HG03045 (cell line): ENCODE results near the gene DLGAP5.

ENCODE experiments used
- ATAC-seq: cut with Tn5 transposase; IDR thresholded peaks from one replicate; pipeline ENCODE4 v1.9.1; 2021; ENCODE audit warnings: mild to moderate bottlenecking, moderate library complexity; ENCODE audit not compliant: unreplicated experiment

The DLGAP5 gene

DNA sequence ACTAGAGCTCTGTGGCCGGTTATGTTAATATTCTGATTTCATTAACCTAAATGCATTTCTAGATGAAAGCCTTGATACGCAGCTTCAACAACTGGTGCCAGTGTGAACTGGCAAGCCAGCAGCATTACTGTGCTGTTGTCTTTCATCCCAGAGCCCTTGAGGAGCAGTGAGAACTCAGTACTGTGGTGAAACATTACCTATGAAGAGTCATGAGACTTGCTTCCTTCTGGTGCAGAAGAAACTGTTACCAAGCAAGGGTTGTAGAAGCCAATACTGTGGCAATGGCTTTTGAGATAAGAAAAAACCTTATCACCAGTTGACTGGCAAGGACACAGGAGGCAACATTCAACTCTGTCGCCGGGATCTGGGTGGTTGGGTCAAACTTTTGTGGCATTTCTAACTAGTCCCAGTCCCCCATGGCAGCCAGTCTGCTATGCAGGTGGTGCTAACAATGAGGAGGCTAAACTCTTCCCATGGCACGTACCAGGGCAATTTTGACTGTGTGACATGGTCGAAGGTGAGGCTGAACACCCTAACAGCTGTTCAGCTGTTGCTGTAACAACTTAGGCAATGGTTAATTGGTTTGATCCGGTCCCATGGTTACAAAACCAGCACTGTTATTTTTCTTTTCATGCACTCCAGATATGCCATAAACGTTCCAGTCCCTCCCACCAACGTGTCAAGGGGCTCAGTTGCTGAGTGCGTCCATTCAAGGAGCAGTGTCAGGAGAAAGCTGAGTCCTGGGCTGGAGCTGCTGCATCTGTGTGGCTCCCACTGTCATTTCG is 74.9 kb downstream of the DLGAP5 start:
- ATAC-seq = no peak

DNA sequence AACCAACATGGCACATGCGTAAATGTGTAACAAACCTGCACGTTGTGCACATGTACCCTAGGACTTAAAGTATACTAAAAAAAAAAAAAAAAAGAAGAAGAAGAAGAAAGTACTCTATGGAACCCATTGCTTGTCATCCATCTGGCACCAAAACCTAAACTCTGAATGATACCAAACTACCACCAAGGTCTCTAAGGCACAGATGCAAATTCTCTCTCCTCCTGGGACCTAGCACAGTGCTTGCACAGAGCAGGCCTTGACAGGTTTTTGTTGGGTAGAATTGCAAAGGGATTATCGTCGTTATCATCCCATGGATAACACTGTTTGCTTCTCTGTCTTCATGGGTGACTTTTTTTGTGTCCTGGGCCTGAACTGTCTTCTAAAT is 75.5 kb downstream of the DLGAP5 start:
- ATAC-seq = no peak

DNA sequence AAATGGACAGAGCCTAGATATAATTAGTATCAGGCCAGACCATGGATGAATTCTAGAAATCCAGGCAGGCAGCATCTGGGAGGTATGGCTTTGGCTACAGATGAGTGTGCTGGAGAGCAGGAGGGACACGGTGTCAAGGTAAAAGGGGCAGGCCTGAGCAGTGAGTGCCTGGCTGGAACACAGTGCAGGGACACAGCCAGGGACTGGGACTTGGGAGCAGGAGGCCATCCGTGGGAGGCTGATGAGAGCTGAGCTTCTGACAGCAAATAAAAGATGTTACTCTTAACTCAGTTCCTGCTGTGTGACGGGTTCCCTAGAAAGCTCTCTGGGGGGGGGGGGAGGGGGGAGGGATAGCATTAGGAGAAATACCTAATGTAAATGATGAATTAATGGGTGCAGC is 75.9 kb downstream of the DLGAP5 start:
- ATAC-seq = no peak

DNA sequence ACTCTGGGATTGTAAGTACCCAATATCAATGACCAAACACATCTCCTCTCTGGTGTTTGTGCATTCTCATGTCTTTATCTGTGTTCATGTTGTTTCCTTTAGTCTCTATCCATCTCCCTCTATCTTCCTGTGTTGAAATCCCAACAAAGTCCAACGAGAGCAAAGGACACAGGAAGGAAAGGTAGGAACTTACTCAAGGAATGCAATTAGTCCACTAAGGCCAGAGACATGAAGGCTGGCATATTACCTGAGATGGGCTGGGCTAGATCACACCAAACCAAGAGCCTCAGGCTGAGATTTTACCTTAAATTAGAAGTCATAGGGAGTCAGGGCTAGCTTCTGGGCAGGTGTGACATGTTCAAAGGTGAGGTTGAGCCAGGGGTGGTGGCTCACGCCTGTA is 76.7 kb downstream of the DLGAP5 start:
- no peak for ATAC-seq

DNA sequence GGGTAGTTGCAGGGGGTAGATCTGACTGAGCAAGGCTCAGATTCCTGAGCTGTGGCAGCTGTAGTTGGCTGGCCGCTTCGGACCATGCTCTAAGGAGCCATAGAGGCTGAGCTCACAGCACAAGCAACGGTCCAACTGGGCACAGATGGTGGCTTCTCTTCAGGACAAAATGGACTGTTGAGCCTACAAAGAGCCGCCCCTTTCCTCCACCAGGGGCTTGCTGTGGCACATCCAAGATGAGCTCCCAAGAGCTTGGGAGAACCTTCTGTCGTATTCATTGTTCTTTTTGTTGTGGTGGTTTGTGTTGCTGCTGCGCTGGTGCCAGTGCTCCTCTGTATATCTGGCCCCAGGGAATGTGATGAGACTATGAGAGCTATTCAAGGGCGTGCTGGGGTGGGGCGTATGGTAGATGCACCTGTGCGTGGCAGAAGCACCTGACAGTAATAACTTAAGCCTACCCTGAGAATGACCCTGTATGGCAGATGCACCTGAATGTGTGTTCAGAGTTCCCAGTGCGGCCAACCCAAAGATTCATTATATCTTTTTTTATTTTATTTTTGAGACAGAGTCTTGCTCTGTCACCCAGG is 80.2 kb downstream of the DLGAP5 start:
- ATAC-seq = no peak

DNA sequence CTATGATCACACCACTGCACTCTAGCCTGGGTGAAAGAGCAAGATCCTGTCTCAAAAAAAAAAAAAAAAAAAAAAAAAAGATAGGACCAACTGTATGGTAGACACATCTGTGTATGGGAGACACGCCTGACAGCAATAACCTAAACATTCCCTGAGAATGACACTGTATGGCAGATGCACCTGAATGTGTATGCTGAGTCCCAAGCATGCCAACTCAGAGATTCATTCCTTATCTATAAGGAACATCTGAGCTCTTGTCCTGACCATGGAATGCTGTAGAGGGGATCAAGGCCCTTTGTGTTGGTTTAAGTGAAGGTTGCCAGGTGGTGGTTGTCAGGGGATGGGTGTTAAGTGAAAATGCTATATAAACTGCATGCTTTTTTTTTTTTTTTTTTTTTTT is 81.5 kb downstream of the DLGAP5 start:
- no peak for ATAC-seq

DNA sequence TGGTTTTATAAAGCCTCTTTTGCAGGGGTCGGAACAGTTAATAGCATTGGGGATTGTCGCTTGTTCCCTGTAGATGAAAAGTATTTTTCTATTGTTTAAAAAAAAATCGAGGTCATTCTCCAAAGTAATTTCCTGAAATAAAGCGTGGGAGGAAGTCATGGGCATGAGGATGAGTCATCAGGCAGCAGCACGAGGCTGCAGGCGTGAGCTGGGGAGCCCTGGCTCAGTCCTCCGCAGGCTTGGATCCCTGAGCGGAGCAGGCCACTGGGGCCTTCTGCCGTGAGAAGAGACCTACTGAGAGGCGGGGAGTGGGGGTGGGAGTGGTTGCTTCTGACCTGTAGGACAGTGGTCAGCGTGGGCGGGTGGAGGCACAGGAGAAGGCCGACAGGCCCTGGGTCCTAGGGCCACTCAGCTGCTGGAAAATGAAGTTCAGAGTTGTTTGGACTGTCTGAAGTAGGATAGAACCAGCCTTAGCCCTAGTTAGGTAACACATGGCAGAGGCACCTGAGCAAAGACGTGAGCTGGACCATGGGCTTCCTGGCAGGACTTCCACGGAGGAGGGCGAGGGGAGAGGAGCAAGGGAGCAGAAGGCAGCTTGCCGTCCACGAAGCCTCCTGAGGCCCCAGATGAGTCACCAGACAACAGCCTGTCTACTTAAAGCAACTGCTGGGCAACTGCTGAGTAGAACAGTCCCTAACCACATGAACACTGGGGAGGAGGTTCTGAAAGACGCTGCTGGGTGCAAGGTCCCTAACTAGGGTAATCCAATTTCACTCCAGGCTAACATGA is 83.4 kb downstream of the DLGAP5 start:
- peak; percentile 65 for ATAC-seq

DNA sequence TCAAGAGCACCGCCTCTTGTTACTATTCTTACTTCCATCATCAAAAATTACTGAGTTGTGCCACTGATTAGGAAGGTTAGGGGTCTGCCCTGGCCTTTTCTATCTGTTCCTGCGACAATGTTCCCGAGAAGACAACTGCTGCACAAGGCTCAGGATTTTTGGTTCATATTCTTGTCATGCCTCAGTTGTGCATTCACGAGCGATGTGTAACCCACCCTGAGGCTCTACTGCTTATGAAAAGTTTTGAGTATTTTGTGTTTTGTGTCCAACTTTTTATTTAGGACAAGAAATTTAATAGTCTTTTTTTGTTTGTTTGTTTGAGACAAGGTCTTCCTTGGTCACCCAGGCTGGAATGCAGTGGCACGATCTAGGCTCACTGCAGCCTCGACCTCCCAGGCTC is 85.4 kb downstream of the DLGAP5 start:
- ATAC-seq = no peak

DNA sequence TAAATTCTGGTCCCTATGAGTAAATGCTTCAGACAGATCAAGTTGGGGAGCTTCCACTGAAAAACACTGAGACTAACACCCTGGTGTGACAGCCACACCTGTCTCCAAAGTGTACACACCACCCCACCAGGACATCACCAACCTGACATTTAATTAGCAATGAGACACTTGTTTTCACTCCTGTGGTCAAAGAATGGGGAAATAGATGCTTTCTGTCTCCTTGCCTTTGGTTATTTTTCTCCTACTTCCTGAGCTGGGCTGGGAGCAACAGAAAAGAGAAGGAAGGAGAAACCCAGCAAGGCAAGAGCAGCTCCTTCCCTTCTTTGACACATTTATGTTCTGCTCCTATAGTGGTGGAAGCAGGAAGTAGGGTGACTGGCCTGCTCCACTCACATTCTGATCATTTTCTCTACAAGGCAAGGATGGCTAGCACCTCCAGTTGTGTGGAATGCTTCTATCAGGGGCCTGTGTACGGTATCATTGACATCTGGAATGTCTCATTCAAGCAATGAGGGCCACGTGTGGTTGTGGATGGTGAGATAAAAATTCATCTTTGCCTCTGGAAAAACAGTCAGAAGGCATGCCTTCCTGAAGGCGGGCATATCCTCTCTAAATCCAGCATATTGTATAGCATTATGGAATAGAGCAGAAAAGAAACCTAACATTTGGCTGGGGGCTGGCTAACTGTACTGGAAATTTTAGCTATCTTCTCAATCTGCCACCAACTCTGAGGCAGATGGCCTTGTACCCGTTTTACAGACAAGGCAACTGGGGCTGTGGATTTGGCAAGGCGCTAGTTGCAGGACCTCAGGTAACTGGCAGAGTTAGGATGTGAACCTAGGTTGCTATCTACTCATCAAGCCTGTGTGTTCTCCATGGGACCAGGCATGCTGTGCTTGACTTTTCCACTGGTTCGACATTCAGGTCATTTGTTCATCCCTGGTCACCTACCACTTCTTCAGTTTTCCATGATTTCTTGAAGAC is 87.1 kb downstream of the DLGAP5 start:
- no peak for ATAC-seq

DNA sequence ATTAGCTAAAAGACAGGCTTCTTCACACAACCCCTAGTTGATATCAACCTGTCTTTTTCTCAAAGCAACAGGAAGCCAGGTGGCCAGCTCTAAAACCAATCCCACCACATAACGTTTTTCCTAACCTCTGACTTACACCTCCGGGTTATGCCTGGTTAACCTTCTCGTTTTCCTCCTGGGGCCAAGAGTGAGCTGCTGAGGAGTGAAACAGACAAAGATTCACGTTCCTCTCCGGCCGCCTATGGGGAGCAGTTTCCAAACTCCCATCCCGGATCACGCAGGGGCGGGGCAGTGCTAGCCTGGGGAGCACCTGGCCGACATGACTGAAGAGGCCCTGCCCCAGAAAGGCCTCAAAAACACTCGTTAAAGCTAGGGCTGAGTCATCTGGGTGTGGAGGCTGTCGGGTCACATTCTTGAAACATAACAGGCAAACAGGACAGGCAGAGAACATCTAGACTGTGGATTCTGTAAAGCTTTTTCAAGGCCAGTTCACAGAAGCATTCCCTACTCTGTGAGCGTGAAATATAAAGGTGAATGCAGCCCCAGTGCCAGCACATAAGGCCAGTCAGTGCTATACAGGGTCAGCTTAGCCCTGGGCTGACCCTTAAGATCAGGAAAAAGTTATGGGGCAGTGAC is 88.3 kb downstream of the DLGAP5 start:
- peak; percentile 35 for ATAC-seq

DNA sequence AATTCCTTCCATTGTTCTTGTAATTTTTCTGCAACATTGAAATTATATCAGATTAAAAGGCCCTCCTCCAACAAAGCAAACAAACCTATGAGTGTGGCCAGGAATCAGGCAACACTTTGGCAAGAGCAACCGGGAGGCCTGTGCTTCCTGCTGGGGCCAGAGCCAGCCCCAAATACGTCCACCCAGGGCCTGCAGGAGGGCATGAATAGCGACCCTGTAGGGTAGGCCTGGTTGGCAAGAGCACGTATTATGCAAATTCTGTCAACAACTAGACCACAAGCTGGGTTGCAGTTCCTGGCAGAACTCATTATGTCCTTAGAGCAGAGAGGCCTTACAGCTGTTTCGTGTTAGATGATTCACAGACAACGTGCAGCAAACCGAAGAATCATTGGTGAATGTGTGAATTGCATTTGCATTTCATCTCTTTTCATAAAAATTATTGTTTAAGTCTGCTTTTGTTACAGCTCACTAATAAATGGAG is 89.2 kb downstream of the DLGAP5 start:
- ATAC-seq = peak; percentile 73

DNA sequence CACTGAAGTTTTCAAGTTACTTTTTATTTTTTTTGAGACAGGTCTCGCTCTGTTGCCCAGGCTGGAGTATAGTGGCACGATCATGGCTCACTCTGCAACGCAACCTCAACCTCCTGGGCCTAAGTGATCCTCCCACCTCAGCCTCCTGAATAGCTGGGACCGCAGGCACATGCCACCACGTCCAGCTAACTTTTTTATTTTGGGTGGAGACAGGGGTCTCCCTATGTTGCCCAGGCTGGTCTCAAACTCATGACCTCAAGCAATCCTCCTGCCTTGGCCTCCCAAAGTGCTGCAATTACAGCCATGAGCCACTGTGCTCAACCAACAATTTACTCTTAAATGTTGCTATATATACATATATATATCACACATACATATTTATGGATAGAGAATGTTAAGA is 89.7 kb downstream of the DLGAP5 start:
- no peak for ATAC-seq

DNA sequence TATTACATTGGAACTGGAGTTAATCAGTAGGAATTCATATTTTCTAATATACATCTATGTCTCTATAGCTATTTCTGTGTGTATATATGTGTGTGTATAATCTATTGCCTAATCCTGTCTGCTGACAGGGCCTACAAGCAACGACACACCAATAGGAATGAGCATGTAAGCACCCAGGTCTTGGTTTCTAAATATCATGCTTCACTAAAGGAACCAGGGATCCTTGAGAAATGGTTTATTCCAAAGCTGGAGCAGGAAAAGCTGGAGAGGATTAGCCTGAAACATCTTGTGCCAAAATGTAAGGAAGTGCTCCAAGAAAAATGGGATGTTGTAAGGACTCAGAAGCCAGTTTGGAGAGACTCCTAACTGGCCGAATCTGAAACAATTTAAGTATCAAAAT is 91.6 kb downstream of the DLGAP5 start:
- no peak for ATAC-seq

DNA sequence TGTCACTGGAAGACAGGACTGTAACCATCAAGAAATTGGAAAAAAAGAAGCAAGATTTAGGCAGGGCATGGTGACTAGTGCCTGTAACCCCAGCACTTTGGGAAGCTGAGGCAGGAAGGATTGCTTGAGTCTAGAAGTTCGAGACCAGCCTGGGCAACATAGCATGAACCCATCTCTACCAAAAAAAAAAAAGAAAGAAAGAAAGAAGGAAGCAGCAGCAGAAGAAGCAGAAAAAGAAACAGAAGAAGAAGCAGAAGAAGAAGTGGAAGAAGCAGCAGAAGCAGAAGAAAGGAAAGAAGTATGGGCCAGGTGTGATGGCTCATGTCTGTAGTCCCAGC is 92.9 kb downstream of the DLGAP5 start:
- no peak for ATAC-seq
